ENCODE results near the gene PARP14. TPM values are rescaled to one million over a fixed set of nuclear protein-coding genes. Genes with fewer than 3 reads are reported as not detected.

Gene PARP14
- total RNA-seq, 4 donors from 2014 or later = 73.0 to 242 (median 92.5) TPM

- H3K4me1 ChIP-seq = no peaks in the 10 kb centered on the region
- TF ChIP-seq CTCF (IDR thresholded peaks at IDR 0.05) (no peak), POLR2A (IDR thresholded peaks at IDR 0.05) (no peak)
- H3K4me3 ChIP-seq = no peak overlapping the region
- H3K27ac ChIP-seq = no peak overlapping the region
- no peak for DNase-seq
- H3K36me3 ChIP-seq = peaks cover 0 to 7% (median 0%) of the 10 kb centered on the region in 3 donors
- no peaks in the 10 kb centered on the region for H3K9me3 ChIP-seq
- H3K27me3 ChIP-seq = no peaks in the 10 kb centered on the region
Observed at GRCh38 chr3:122758877-122759560, 78.4 kb downstream of the PARP14 start.

- Histone ChIP-seq H3K27ac (no peak overlapping the region), H3K4me3 (no peak overlapping the region), H3K27me3 (no peaks in the 10 kb centered on the region), H3K9me3 (no peaks in the 10 kb centered on the region), H3K4me1 (no peaks in the 10 kb centered on the region), H3K36me3 (no peaks in the 10 kb centered on the region)
- TF ChIP-seq POLR2A (IDR thresholded peaks at IDR 0.05) = no peak
- TF ChIP-seq CTCF (IDR thresholded peaks at IDR 0.05) = no peak
- no peak for DNase-seq
Observed at GRCh38 chr3:122760453-122761271, 80.0 kb downstream of the PARP14 start.

- H3K27ac ChIP-seq = no peak overlapping the region
- H3K36me3 ChIP-seq = peaks cover 0 to 11% (median 0%) of the 10 kb centered on the region in 3 donors
- H3K27me3 ChIP-seq = no peaks in the 10 kb centered on the region
- no peak for TF ChIP-seq CTCF (IDR thresholded peaks at IDR 0.05)
- no peak for TF ChIP-seq POLR2A (IDR thresholded peaks at IDR 0.05)
- no peaks in the 10 kb centered on the region for H3K9me3 ChIP-seq
- no peak for DNase-seq
- no peaks in the 10 kb centered on the region for H3K4me1 ChIP-seq
- no peak overlapping the region for H3K4me3 ChIP-seq
Observed at GRCh38 chr3:122766430-122766829, 85.8 kb downstream of the PARP14 start.

GRCh38 chr3:122767540-122768372 lies 87.1 kb downstream of the PARP14 start:
- peak overlapping the region in 2 of 4 donors; percentile 12 to 13 for H3K27ac ChIP-seq
- DNase-seq = no peak
- H3K36me3 ChIP-seq = peaks cover 0 to 11% (median 0%) of the 10 kb centered on the region in 3 donors
- no peaks in the 10 kb centered on the region for H3K27me3 ChIP-seq
- H3K9me3 ChIP-seq = no peaks in the 10 kb centered on the region
- no peaks in the 10 kb centered on the region for H3K4me1 ChIP-seq
- TF ChIP-seq POLR2A (IDR thresholded peaks at IDR 0.05) = no peak
- TF ChIP-seq CTCF (IDR thresholded peaks at IDR 0.05) = no peak
- no peak overlapping the region for H3K4me3 ChIP-seq

GRCh38 chr3:122770521-122771202 lies 90.0 kb downstream of the PARP14 start:
- Histone ChIP-seq H3K27ac (no peak overlapping the region), H3K4me3 (no peak overlapping the region), H3K9me3 (no peaks in the 10 kb centered on the region)

More at GRCh38 chr3:122770521-122771202, 90.0 kb downstream of the PARP14 start:
- no peaks in the 10 kb centered on the region for H3K4me1 ChIP-seq
- no peak for DNase-seq
- TF ChIP-seq CTCF (IDR thresholded peaks at IDR 0.05) (no peak), POLR2A (IDR thresholded peaks at IDR 0.05) (no peak)
- no peaks in the 10 kb centered on the region for H3K27me3 ChIP-seq
- peaks cover 0 to 11% (median 0%) of the 10 kb centered on the region in 3 donors for H3K36me3 ChIP-seq

All from Peyer's patch (tissue), 4 donors.